Glutamatergic neuron (in vitro differentiated cells): ENCODE data around the gene RESF1. TPM values are rescaled to one million over a fixed set of nuclear protein-coding genes. Genes with fewer than 3 reads are reported as not detected.

Source experiments
- DNase-seq: peaks from one replicate; pipeline ENCODE4 v3.0.0; 2022
- H3K27ac Mint-ChIP-seq: one replicate; pipeline ENCODE4 v1.8.0; 2020; ENCODE audit warnings: mild to moderate bottlenecking, mixed read lengths, inconsistent platforms; ENCODE audit not compliant: unreplicated experiment
- H3K27me3 Mint-ChIP-seq: one replicate; pipeline ENCODE4 v1.8.0; 2020; ENCODE audit warnings: mild to moderate bottlenecking, moderate library complexity, mixed read lengths, inconsistent platforms; ENCODE audit not compliant: unreplicated experiment
- H3K36me3 Mint-ChIP-seq: one replicate; pipeline ENCODE4 v1.8.0; 2020; ENCODE audit warnings: mild to moderate bottlenecking, mixed read lengths, inconsistent platforms; ENCODE audit not compliant: unreplicated experiment
- H3K4me1 Mint-ChIP-seq: one replicate; pipeline ENCODE4 v1.8.0; 2020; ENCODE audit warnings: mild to moderate bottlenecking, low read depth, mixed read lengths, inconsistent platforms; ENCODE audit not compliant: unreplicated experiment
- H3K4me3 Mint-ChIP-seq: one replicate; pipeline ENCODE4 v1.8.0; 2020; ENCODE audit warnings: mild to moderate bottlenecking, mixed read lengths, inconsistent platforms; ENCODE audit not compliant: unreplicated experiment
- H3K9me3 Mint-ChIP-seq: one replicate; pipeline ENCODE4 v1.8.0; 2020; ENCODE audit warnings: mild to moderate bottlenecking, moderate library complexity, mixed read lengths, inconsistent platforms; ENCODE audit not compliant: unreplicated experiment
- long read RNA-seq: library from polyadenylated mRNA; unstranded; transcript quantifications from one replicate; pipeline ENCODE4 v2.0.0, GENCODE V29; 2020; ENCODE audit not compliant: unreplicated experiment
- total RNA-seq: library from RNA; stranded (reverse); fragmentation: NEBNext Ultra II Directional; extraction: Animal tissue kit (Norgen Biotek cat#: 25700); gene quantifications from one replicate; pipeline ENCODE4 v1.2.1, GENCODE V29; 2021; ENCODE audit not compliant: unreplicated experiment
- TF ChIP-seq, protein P1 (sequence below): fragments of 200-600 bp; sonication (generic); IDR thresholded peaks from one replicate; pipeline ENCODE4 v1.5.0; 2021; ENCODE audit not compliant: partially characterized antibody, unreplicated experiment

RESF1 gene, protein sequence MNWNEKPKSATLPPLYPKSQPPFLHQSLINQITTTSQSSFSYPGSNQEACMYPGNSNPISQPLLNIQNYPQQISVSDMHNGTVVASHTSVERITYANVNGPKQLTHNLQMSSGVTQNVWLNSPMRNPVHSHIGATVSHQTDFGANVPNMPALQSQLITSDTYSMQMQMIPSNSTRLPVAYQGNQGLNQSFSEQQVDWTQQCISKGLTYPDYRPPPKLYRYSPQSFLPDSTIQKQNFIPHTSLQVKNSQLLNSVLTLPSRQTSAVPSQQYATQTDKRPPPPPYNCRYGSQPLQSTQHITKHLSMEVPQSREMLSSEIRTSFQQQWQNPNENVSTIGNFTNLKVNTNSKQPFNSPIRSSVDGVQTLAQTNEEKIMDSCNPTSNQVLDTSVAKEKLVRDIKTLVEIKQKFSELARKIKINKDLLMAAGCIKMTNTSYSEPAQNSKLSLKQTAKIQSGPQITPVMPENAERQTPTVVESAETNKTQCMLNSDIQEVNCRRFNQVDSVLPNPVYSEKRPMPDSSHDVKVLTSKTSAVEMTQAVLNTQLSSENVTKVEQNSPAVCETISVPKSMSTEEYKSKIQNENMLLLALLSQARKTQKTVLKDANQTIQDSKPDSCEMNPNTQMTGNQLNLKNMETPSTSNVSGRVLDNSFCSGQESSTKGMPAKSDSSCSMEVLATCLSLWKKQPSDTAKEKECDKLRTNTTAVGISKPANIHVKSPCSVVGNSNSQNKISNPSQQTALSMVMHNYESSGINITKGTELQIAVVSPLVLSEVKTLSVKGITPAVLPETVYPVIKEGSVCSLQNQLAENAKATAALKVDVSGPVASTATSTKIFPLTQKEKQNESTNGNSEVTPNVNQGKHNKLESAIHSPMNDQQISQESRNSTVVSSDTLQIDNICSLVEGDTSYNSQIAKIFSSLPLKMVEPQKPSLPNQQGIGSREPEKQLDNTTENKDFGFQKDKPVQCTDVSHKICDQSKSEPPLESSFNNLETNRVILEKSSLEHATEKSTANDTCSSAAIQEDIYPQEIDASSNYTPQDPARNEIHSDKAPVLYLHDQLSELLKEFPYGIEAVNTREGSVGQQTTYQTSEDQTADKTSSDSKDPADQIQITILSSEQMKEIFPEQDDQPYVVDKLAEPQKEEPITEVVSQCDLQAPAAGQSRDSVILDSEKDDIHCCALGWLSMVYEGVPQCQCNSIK (N-terminal part only)
- total RNA-seq = 38.3 TPM
- long read RNA-seq, partial matches to known transcripts = 1 of 2 reads
- long read RNA-seq, other reads (novel, unspliced or antisense) = 0 of 2 reads

DNA sequence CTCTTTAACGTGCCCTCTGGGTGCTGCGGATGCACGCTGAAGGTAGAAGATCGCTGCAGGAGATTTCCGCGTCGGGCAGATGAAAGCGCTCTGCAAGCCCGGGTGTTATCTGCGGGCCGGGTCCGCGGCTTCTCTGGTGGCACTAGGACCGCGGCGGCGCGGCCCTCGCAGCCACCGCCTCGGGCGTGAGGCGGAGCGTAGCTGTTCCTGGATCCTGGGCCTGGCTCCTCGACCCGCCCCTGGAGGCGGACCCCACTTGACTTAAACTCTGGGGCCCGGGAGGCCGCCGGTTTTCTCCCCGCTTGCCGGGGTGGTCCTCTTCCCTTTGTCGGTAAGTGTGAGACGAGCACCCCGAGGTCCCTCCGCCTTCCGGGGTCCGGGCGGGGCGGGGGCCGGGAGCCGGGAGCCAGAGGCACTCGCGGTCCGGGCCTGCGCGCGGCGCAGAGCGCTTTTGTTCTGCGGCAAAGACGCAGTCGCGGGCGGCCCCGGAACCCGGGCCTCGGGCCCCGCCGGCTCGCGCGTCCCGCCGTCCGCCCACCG is at the start of gene RESF1:
TSS of gene RESF1 (plus strand) at position 255 of the 540 bp plus-strand sequence. CDS start 21,541 bp downstream, outside the sequence.
- peaks cover 6% of the 10 kb centered on the region for H3K9me3 Mint-ChIP-seq
- H3K27me3 Mint-ChIP-seq = peaks cover 12% of the 10 kb centered on the region
- peaks cover 16% of the 10 kb centered on the region for H3K4me1 Mint-ChIP-seq
- H3K27ac Mint-ChIP-seq = peak within 1 kb of the TSS; percentile 96
- H3K4me3 Mint-ChIP-seq = peak within 1 kb of the TSS; percentile 97
- DNase-seq = peak; percentile 90
- TF ChIP-seq, protein P1, sequence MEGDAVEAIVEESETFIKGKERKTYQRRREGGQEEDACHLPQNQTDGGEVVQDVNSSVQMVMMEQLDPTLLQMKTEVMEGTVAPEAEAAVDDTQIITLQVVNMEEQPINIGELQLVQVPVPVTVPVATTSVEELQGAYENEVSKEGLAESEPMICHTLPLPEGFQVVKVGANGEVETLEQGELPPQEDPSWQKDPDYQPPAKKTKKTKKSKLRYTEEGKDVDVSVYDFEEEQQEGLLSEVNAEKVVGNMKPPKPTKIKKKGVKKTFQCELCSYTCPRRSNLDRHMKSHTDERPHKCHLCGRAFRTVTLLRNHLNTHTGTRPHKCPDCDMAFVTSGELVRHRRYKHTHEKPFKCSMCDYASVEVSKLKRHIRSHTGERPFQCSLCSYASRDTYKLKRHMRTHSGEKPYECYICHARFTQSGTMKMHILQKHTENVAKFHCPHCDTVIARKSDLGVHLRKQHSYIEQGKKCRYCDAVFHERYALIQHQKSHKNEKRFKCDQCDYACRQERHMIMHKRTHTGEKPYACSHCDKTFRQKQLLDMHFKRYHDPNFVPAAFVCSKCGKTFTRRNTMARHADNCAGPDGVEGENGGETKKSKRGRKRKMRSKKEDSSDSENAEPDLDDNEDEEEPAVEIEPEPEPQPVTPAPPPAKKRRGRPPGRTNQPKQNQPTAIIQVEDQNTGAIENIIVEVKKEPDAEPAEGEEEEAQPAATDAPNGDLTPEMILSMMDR = no peak
- peaks cover 2% of the 10 kb centered on the region for H3K36me3 Mint-ChIP-seq

DNA sequence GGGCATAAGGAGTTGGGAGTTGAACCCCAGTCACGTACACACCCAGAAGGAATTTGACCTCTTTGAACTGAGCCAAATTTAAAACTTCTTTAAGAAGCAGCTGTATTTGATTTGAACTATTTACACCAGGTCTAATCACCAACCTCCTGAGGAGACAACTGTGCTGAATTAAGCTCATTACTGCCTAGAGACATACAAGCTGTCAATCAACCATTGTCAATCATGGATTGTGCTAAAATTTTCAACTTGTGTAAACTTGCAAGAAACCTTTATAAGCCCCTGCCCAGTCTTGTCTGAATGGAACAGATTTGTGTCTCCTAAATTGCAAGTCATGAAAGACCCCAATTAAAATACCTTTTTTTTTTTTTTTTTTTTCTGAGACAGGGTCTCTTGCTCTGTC is 44.3 kb upstream of the RESF1 start:
- Mint-ChIP-seq H3K4me3 (no peak overlapping the region), H3K9me3 (peaks cover 2% of the 10 kb centered on the region), H3K27me3 (peaks cover 2% of the 10 kb centered on the region), H3K36me3 (no peaks in the 10 kb centered on the region), H3K4me1 (no peaks in the 10 kb centered on the region), H3K27ac (no peak overlapping the region)
- no peak for DNase-seq
- TF ChIP-seq, protein P1 = no peak

DNA sequence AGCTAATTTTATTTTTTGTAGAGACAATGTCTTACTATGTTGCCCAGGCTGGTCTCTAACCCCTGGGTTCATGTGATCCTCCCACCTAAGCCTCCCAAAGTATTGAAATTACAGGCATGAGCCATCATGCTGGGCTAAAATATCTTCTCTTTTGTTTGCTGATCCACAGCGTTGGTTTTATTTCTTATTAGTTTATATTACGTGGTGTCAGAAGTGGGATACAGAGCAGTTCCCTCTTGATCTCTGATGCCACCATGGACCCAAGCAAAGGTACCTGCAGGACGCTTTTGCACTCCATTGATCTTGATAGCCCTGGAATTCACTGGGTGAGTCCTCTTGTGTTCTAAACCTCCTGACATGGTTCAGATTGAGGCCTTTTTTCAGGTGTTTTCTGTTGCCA is 43.8 kb upstream of the RESF1 start:
- H3K4me1 Mint-ChIP-seq = no peaks in the 10 kb centered on the region
- no peak for DNase-seq
- TF ChIP-seq, protein P1 = no peak
- no peak overlapping the region for H3K4me3 Mint-ChIP-seq
- H3K9me3 Mint-ChIP-seq = peaks cover 2% of the 10 kb centered on the region
- H3K27me3 Mint-ChIP-seq = peaks cover 2% of the 10 kb centered on the region
- no peak overlapping the region for H3K27ac Mint-ChIP-seq
- H3K36me3 Mint-ChIP-seq = no peaks in the 10 kb centered on the region

DNA sequence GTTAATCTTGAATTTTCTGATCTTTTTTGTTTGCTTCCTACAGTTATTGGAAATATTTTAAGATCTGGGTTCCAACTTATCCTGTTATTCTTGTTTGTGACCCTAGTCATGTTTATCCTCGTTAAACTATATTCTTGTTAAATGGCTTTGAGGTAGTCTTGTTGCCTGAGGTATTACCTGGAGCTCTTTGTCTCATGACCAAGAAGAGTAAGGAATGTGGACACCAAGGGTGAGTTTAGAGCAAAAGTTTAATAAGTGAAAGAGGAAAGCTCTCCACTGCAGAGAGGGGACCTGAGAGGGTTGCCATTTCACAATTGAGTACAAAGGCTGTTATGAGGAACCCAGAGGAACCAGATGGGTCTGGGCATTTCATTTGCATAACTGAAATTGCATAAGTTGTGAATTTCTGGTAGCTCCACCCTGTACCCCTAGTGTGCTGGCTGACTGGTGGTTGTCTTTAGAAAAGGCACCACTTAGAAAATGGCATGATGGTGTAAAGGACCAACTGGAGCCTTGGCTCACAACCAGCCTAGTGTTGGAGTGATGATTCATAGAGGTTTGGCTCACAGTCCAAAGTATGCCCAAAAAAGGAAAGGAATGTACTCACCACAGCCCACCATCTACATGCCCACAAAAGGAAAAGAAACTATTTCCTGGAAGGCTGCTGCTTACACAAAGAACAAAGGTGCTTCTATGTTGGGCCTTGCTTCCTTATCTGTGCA is 36.7 kb upstream of the RESF1 start:
- Mint-ChIP-seq H3K4me3 (no peak overlapping the region), H3K27me3 (peaks cover 2% of the 10 kb centered on the region)

More for the DNA sequence above, 36.7 kb upstream of the RESF1 start:
- H3K4me1 Mint-ChIP-seq = no peaks in the 10 kb centered on the region
- peaks cover 18% of the 10 kb centered on the region for H3K36me3 Mint-ChIP-seq
- no peak for DNase-seq
- TF ChIP-seq, protein P1 = no peak
- H3K9me3 Mint-ChIP-seq = peaks cover 4% of the 10 kb centered on the region
- no peak overlapping the region for H3K27ac Mint-ChIP-seq
